SW480 (cell line): ENCODE measurements around the gene ANKRD20A1.
A peak's percentile ranks its signal among the peaks of the same experiment; 100 is the strongest.
"Not testable (repeated sequence)": the region's sequence is repeated elsewhere in the genome, so short reads cannot be mapped to it uniquely, and the experiment has no call there.

Source experiments
- DNase-seq: peaks from one replicate; pipeline ENCODE4 v3.0.0-alpha.2; 2016; ENCODE audit warnings: low spot score

ANKRD20A1 gene

GRCh38 chr9:67858871-67859270 is at the start of gene ANKRD20A1:
Gene ANKRD20A1 (plus strand): TSS chr9:67858931. CDS start chr9:67859427, 496 bp downstream.
- not testable (repeated sequence) for DNase-seq

GRCh38 chr9:67832088-67832487 is 26.6 kb upstream of the ANKRD20A1 start:
- DNase-seq, result peak; percentile 11
